Tibial nerve (tissue), 4 donors: Measurements from ENCODE around the gene ACKR4. TPM values are rescaled to one million over a fixed set of nuclear protein-coding genes. Genes with fewer than 3 reads are reported as not detected.

Experiments
- DNase-seq, 2 donors: peaks; one replicate each; pipeline ENCODE4 v3.0.0-alpha.2; 2019; ENCODE audit warnings: low spot score in 2 of 2
- H3K27ac ChIP-seq, 4 donors: fragments of 200-600 bp; sonication (generic) in 3 of 4; one replicate each; pipeline ENCODE4 v1.5.1; 2017 to 2019; ENCODE audit warnings: mild to moderate bottlenecking in 1 of 4
- H3K27me3 ChIP-seq, 2 donors: fragments of 200-600 bp; sonication (generic) in 1 of 2; one replicate each; pipeline versions ENCODE4 v1.5.1 to v1.6.0; 2017 to 2019
- H3K36me3 ChIP-seq, 3 donors: fragments of 200-600 bp; sonication (generic); one replicate each; pipeline ENCODE4 v1.5.1; 2018 to 2019
- H3K4me1 ChIP-seq, 4 donors: fragments of 200-600 bp; sonication (generic) in 3 of 4; one replicate each; pipeline ENCODE4 v1.5.1; 2017 to 2019
- H3K4me3 ChIP-seq, 4 donors: fragments of 200-600 bp; sonication (generic) in 3 of 4; one replicate each; pipeline ENCODE4 v1.5.1; 2017 to 2019; ENCODE audit warnings: mild to moderate bottlenecking in 1 of 4, moderate library complexity in 1 of 4
- H3K9me3 ChIP-seq, 4 donors: fragments of 200-600 bp; sonication (generic) in 3 of 4; one replicate each; pipeline ENCODE4 v1.5.1; 2017 to 2019
- CTCF ChIP-seq, 5 experiments: fragments of 200-600 bp in 3 of 5; fragments of 450-650 bp in 2 of 5; sonication (generic) in 3 of 5; IDR thresholded peaks; one replicate each; pipeline ENCODE4 v1.5.1; 2016 to 2019; ENCODE audit warnings: antibody characterized with exemption in 5 of 5, mild to moderate bottlenecking in 3 of 5, moderate library complexity in 2 of 5
- EP300 ChIP-seq, 2 donors: sonication (generic); formaldehyde crosslinking; IDR thresholded peaks; one replicate each; pipeline ENCODE4 v1.6.1; 2017; ENCODE audit warnings: antibody characterized with exemption in 2 of 2, mild to moderate bottlenecking in 1 of 2
- POLR2A ChIP-seq, 2 donors: fragments of 450-650 bp; IDR thresholded peaks; one replicate each; pipeline ENCODE4 v1.6.1; 2017; ENCODE audit warnings: antibody characterized with exemption in 2 of 2, mild to moderate bottlenecking in 2 of 2, moderate library complexity in 2 of 2
- WGBS, 2 donors: methylation state at CpG; one replicate each; pipeline ENCODE4 v1.1.5; 2018; 5-methylcytosine and 5-hydroxymethylcytosine counted together
- total RNA-seq, 4 donors: library from RNA; depleted of rRNA; stranded (reverse); fragments of >200 nt; gene quantifications; one replicate each; pipeline ENCODE4 v1.1.0, GENCODE V29; 2016

Gene ACKR4
- total RNA-seq, 4 donors from 2014 or later = 0.22 to 1.0 (median 0.59) TPM; not detected in 1

- Histone ChIP-seq H3K27ac (no peak overlapping the region), H3K36me3 (peaks cover 0 to 45% (median 0%) of the 10 kb centered on the region in 3 donors), H3K9me3 (no peaks in the 10 kb centered on the region), H3K4me3 (no peak overlapping the region), H3K4me1 (no peaks in the 10 kb centered on the region), H3K27me3 (no peaks in the 10 kb centered on the region)
- 57 to 66% methylated on average over 2 of the region's 2 CpGs for WGBS, 2 donors
- no peak for DNase-seq
- TF ChIP-seq EP300 (IDR thresholded peaks at IDR 0.05) (no peak), CTCF (IDR thresholded peaks at IDR 0.05) (no peak), POLR2A (IDR thresholded peaks at IDR 0.05) (no peak)
Observed at GRCh38 chr3:132642539-132642847, 45.4 kb downstream of the ACKR4 start.

GRCh38 chr3:132643366-132643765 is 46.3 kb downstream of the ACKR4 start:
- no peaks in the 10 kb centered on the region for H3K27me3 ChIP-seq
- no peak overlapping the region for H3K27ac ChIP-seq
- H3K36me3 ChIP-seq = peaks cover 0 to 37% (median 0%) of the 10 kb centered on the region in 3 donors
- TF ChIP-seq CTCF (IDR thresholded peaks at IDR 0.05) (no peak), EP300 (IDR thresholded peaks at IDR 0.05) (no peak), POLR2A (IDR thresholded peaks at IDR 0.05) (no peak)
- no peak overlapping the region for H3K4me3 ChIP-seq
- no peaks in the 10 kb centered on the region for H3K9me3 ChIP-seq
- 65 to 76% methylated on average over 2 of the region's 2 CpGs for WGBS, 2 donors
- DNase-seq = no peak
- no peaks in the 10 kb centered on the region for H3K4me1 ChIP-seq

GRCh38 chr3:132645058-132645457 is 48.0 kb downstream of the ACKR4 start:
- no peak for DNase-seq
- TF ChIP-seq CTCF (IDR thresholded peaks at IDR 0.05) = no peak
- no peak for TF ChIP-seq EP300 (IDR thresholded peaks at IDR 0.05)
- no peak for TF ChIP-seq POLR2A (IDR thresholded peaks at IDR 0.05)
- Histone ChIP-seq H3K4me3 (no peak overlapping the region), H3K27me3 (no peaks in the 10 kb centered on the region), H3K27ac (no peak overlapping the region), H3K36me3 (peaks cover 0 to 22% (median 0%) of the 10 kb centered on the region in 3 donors), H3K9me3 (no peaks in the 10 kb centered on the region), H3K4me1 (peaks cover 0 to 3% (median 0%) of the 10 kb centered on the region in 4 donors)
- 82 to 96% methylated on average over 1 of the region's 1 CpG for WGBS, 2 donors

GRCh38 chr3:132650153-132650552 is 53.1 kb downstream of the ACKR4 start:
- DNase-seq = no peak
- H3K27ac ChIP-seq = no peak overlapping the region
- H3K4me1 ChIP-seq = peaks cover 0 to 23% (median 2%) of the 10 kb centered on the region in 4 donors
- 77 to 88% methylated on average over 1 of the region's 1 CpG for WGBS, 2 donors
- H3K27me3 ChIP-seq = no peaks in the 10 kb centered on the region
- H3K4me3 ChIP-seq = no peak overlapping the region
- no peaks in the 10 kb centered on the region for H3K9me3 ChIP-seq
- no peak for TF ChIP-seq EP300 (IDR thresholded peaks at IDR 0.05)
- TF ChIP-seq CTCF (IDR thresholded peaks at IDR 0.05) = no peak
- TF ChIP-seq POLR2A (IDR thresholded peaks at IDR 0.05) = no peak
- no peaks in the 10 kb centered on the region for H3K36me3 ChIP-seq

Other genes starting within 250 kb of the ACKR4 start
- 10 to 100 TPM; 43.3 to 62.8 (median 56.0) TPM for gene DNAJC13, start 179.8 kb upstream of the ACKR4 start, total RNA-seq
- gene ACAD11, start 62.5 kb downstream of the ACKR4 start, total RNA-seq = 10 to 100 TPM; 39.2 to 69.9 (median 59.4) TPM
- 10 to 100 TPM; 19.9 to 50.9 (median 34.4) TPM for gene UBA5, start 63.1 kb downstream of the ACKR4 start, total RNA-seq
- gene NPHP3, start 125.1 kb downstream of the ACKR4 start, total RNA-seq = 10 to 100 TPM; 52.2 to 92.9 (median 69.4) TPM